GM18867 (cell line): ENCODE results near the gene C1orf216.
"Not testable (repeated sequence)": the region's sequence is repeated elsewhere in the genome, so short reads cannot be mapped to it uniquely, and the experiment has no call there.

Experiments used
- ATAC-seq: cut with Tn5 transposase; IDR thresholded peaks from one replicate; pipeline ENCODE4 v1.9.1; 2021; ENCODE audit warnings: mild to moderate bottlenecking, moderate library complexity; ENCODE audit not compliant: unreplicated experiment

Gene C1orf216

DNA sequence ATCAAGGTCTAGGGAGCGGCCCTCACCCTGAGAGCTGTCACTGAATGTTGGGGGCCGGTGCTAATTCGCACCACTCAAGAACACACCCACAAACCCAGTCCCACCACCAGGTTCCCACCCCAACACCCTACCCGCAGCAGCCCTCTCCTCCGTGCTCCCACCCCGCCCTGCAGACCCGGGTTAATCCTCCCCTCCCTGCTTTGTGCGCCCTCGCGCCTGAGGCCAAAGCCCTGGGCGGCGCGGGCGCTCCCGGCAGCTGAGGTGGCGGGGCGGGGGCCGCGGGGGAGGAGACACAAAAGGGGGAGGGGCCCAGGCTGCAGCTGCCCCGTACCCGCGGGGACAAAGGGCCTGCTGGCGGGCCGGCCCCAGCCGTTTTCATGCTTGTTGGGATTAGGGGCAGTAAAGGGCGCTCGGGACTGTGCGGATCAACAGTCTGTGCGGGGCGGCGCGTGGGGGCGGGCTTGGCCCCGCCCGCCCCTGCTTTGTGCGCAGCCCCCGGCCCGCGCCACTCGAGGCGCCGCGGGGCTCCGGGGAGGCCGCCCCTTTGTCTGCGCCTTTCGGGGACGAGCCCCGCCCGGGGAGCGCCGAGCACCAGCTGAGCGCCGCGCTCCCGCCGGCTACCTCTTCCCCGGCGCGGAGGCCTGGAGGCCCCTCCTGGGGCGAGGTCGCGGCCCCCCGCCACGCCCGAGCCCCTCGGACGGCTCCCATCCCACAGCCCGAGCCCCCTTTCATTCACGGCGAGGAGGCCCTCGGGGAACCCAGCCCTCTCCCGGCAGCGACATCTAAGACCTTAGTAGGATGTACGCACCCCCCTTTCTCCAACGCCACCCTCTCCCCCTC, 10.9 kb downstream of the C1orf216 start:
- no peak for ATAC-seq

DNA sequence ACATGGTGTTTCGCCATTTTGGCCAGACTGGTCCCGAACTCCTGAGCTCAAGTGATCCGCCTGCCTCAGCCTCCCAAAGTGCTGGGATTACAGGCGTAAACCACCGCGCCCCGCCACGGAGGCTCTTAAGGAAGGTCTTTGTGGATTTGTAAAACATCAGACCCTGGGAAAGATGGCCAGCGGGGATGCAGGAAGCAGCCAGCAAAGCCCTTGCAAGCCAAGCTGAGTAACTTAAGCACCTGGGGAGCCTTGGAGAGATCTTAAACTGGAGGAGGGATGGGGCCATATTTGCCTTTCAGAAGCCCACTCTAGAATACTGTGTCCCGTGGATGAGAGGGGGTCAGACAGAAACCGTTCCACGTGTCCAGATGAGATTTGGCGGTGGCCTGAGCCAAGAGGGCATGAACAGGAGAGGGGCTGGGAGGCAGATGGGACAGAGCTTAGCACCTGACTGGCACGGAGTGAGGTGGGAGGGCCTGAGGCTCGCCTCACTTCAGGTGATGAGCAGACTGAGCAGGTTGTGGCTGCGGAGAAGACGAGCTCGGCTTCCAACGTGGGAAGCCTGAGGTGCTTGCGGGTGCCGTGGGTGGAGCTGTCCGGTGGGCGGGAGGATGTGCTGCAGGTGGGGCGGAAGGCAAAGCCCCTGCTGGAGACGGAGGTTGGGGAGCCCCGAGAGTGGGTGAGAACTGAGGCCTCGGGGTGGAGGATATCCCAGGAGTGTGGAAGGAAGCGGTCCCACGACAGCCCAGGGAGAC, 11.7 kb downstream of the C1orf216 start:
- no peak for ATAC-seq

DNA sequence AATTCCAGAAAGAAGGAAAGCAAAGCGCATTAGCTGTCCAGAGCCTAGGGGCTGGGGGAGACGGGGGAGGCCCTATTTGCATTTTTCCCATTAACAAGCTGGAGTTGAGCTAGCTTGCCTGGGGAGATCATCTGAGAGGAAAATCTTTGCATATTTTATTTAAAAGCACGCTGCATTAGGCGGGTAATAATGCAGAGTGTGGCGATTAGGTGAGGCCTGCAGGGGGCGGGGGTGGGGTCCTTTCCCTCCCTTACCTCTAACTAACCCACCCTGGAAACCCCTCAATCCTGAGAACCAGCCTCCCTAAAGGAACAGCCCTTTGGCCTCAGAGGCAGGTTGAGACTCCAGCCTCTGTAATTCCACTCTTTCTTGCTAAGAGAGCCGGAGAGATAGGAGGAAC, 16.2 kb downstream of the C1orf216 start:
- ATAC-seq, result no peak

DNA sequence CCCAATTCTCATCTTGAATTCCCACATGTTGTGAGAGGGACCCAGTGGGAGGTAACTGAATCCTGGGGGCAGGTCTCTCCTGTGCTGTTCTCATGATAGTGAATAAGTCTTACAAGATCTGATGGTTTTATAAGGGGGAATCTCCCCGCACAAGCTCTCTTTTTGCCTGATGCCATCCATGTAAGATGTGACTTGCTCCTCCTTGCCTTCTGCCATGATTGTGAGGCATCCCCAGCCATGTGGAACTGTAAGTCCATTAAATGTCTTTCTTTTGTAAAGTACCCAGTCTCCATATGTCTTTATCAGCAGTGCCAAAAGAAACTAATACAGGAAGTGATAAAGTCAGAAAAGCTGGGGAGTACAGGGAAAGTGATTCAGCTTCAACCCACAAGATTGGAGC, 19.5 kb downstream of the C1orf216 start:
- ATAC-seq, result not testable (repeated sequence)

DNA sequence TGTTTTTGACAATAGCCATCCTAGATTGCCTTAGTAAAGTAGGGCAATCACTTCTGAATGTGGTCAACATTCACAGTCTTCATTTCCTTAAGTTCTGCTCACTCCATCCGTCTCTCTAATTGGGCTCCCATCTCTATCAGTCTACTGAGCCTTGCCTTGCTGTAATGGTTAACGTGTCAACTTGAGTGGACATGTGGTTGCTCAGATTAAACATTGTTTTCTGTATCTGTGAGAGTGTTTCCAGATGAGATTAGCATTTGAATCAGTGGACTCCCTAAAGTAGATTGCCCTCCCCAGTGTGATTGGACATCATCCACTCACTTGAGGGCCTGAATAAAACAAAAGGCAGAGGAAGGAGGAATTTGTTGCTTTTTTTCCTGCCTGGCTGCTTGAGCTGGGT, 26.4 kb downstream of the C1orf216 start:
- no peak for ATAC-seq

DNA sequence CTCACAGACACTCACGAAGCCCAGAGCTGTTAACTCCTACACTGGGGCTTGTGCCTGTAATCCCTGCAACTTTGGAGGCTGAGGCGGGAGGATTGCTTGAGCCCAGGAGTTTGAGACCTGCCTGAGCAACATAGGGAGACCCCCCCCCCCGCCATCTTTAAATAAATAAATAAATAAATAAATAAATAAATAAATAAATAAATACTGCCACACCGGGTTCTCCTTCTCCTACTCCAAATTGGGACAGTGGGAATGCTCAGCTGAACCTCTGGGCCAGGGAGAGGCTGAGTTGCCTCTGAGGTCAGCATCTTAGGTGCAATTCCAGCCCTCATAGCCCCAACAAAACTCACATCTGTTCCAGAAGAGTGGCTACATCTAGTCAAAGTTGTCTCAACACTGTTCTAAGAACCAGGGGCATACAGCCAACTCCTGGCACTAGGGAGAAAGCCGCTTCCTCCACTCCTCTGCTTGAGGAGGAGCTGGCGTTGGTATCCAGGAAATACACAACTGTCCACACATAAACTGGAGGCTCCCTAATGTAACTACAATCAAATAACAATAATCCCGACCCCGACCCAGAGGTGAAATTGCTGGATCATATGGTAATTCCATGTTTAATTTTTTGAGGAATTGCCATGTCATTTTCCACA, 27.0 kb downstream of the C1orf216 start:
- no peak for ATAC-seq

DNA sequence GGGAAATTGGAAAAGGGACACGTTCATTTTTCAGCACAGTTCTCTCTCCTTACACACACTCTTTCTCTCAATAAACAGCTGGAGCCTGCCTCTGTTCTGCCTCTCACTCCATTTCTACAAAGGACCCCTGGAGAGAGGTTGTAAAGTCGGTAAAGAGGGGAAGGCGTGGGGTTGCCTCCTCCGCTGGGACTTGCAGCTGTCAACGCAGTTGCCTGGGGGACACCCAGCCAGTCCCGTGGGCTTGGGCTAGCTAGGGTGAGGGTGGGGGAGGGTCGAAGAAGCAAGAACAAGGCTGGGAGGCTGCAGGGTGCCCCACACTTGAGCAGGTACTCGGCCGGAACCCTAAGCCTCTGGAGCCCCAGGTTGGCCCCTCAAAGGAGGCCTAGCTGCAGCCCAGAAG, 27.6 kb downstream of the C1orf216 start:
- no peak for ATAC-seq

DNA sequence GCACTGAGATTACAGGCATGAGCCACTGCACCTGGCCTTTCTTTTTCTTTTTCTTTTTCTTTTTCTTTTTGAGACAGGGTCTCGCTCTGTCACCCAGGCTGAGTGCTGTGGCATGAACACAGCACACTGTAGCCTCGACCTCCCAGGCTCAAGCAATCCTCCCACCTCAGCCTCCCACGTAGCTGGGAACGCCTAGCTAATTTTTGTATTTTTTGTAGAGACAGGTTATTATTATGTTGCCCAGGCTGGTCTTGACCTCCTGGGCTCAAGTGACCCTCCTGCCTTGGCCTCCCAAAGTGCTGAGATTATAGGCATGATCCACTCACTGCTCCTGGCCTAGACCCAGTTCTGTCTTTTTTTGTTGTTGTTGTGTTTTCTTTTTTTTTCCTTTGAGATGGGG, 28.6 kb downstream of the C1orf216 start:
- not testable (repeated sequence) for ATAC-seq

DNA sequence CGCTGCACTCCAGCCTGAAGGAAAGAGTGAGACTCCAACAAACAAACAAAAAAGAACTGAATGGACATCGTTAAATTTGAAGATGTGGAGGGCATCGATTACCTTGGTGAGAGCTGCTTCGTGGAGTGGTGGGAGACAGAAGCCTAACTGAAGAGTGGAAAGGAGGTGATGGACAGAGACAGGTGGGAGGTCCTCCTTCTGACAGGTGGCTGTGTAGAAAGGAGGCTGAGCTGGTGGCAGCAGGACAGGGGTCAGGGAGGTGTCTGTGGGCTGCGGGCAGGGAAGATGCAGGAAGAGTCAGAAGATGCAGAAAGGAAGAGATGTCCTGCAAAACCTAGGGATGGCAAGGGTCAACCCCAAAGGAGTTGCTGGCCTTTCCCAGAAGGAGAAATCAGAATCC, 30.5 kb downstream of the C1orf216 start:
- ATAC-seq, result no peak

DNA sequence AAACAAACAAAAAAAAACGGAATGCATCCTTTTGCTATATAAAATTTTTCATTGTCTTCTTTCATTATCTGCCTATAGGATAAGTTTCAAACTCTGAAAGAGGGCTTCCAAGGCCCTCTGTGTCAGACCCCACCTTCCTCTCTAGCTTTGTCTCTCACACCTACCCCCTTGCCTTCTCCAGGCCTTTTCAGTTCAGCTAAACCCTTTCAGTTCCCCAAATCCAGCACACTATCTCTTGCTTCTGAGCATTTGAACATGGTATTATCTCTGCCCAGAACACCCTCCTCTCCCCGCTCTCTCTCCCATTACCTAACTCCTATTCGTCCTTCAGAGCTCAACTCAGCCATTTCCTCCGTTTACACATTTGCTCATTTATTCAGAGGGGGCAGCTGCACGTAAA, 35.7 kb downstream of the C1orf216 start:
- ATAC-seq, result no peak

DNA sequence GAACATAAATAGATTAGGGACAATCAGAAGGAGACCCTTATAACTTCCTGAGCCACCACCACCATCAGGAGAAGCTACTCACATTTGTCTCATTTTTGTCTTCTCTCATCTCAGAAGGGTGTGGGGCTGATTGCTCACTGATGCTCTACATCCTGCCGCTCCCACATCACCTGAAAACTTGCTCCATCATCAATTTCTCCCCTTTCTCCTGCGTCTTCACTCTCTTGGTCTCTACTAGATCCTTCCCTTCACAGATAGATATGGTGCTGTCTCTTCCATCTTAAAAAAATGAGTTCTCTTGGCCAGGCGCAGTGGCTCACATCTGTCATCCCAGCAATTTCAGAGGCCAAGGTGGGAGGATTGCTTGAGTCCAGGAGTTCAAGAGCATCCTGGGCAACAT, 38.4 kb downstream of the C1orf216 start:
- no peak for ATAC-seq

DNA sequence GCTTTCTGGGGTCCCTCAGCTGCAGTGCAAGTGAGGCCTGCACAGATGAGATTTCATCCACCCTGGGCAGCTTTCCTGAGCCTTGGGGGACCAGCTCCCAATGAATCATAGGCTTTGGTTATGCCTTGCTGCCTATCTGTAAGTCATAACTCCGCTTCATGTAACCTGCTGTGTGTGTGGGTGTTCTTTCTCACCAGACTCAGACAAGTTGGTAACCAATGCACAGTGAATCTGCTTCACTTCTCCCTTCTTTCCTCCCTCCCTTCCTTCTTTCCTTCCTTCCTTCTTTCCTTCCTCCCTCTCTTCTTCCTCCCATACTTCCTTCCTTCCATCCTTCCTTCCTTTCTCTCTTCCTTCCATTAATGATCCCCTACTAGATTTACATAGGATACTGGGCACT, 42.9 kb downstream of the C1orf216 start:
- no peak for ATAC-seq

DNA sequence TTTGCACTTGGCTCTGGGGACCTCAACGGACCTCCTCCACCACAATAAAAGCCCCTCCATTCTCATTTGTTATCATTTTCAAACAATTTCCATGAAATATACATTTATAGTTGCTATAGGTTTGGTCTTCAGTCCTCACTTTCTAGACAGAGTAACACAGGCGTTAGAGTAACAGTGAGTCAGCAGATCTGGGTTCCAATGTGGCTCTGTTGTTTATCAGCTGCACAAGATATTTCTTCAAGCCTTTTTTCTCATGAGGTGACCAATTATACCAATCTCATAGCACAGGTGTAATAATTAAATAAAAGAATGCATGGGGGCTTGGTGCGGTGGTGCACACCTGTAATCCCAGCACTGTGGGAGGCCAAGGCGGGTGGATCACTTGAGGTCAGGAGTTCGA, 44.6 kb downstream of the C1orf216 start:
- no peak for ATAC-seq

DNA sequence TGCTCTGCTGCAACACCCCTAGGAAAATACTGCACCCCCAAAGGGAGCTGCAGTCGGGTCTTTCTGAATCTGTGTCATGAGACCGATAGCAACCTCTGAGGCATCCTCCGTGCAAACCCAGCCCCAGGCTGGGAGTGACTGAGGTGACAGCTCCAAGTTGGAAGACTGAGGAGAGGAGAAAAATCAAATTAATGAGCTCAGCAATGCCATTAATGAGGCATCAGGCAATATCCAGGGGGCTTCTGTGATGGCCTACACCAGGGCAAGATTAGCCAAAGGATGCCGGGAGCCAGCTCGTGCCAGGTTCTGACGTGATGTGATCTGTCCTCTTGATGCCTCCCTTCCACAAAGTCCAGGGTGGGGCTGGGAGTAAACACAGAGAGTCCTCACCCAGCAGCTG, 46.6 kb downstream of the C1orf216 start:
- no peak for ATAC-seq

DNA sequence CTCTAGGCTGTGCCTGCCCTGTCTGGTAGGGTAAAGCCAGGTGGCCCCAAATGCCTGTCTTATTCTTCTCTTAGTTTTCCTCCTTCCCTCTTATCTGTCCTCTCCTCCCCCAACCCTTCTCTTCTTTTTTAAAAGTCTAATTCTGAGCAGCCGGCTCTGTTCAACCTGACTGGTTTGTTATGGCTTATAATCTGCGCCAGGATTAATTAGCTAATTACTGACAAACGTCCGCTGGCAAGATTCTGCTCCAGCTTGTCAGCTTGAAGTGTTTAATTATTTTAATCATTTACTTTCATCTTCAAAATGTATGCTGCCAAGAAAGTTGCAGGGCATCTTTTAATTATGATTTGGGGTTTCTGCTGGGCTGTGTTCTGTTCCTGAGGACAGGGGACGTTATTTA, 50.2 kb downstream of the C1orf216 start:
- ATAC-seq, result no peak

DNA sequence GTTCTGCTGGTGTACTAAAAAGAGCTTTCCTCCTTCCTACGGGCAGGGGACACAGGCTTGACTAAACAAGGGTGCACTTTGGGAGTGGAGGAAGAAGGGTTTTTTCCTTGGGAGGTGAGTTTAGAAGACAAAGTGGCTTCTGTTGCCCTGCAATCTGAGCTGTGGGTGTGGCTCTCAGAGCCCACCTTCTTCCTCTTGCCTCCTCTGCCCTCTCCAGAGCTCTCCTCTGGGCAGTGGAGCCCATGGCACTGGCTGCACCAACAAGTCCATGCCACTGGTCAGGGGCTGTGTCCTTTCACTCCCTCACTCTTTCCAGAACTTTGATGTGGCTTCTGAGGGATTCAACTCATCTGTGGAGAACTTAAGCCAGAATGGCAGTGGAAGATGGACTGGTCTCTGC, 51.8 kb downstream of the C1orf216 start:
- ATAC-seq, result no peak

DNA sequence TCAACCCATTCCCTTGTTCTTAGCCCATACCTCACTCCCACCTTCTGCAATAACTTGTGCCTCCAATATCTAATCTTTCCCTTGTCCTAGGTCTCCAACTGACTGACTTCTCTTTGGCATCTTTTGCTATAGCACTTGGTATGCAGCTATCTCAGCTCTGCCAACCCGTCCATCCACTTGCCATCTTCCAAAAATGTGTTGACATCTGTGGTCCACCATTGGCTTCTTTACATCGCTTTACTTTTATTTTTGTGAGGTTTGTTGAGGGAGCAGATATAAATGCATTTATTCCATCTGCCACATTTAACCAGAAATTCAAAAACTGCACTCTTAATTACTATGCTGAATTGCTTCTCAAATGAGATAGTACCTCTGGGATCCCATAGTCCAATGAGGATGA, 52.5 kb downstream of the C1orf216 start:
- ATAC-seq, result no peak
